Testis (tissue), 3 donors: ENCODE measurements around the gene MAT2A. TPM values are rescaled to one million over a fixed set of nuclear protein-coding genes. Genes with fewer than 3 reads are reported as not detected.

Source experiments
- DNase-seq: peaks from one replicate; pipeline ENCODE4 v3.0.0-alpha.2; 2019
- H3K27ac ChIP-seq, 2 donors: fragments of 200-600 bp; sonication (generic); one replicate each; pipeline ENCODE4 v1.5.1; 2019
- H3K27me3 ChIP-seq: fragments of 200-600 bp; sonication (generic); one replicate; pipeline ENCODE4 v1.5.1; 2019
- H3K36me3 ChIP-seq: fragments of 200-600 bp; sonication (generic); one replicate; pipeline ENCODE4 v1.5.1; 2017; ENCODE audit warnings: low read depth; ENCODE audit errors: missing control alignments
- H3K4me1 ChIP-seq: fragments of 200-600 bp; sonication (generic); one replicate; pipeline ENCODE4 v1.5.1; 2019
- H3K4me3 ChIP-seq, 2 donors: fragments of 200-600 bp; sonication (generic); one replicate each; pipeline ENCODE4 v1.5.1; 2017 to 2019
- H3K9me3 ChIP-seq: fragments of 200-600 bp; sonication (generic); one replicate; pipeline ENCODE4 v1.5.1; 2017
- POLR2A ChIP-seq: fragments of 450-650 bp; IDR thresholded peaks from one replicate; pipeline ENCODE4 v1.6.1; 2017; ENCODE audit warnings: antibody characterized with exemption, mild to moderate bottlenecking, moderate library complexity
- WGBS, 2 donors: methylation state at CpG; one replicate each; pipeline ENCODE4 v1.1.5; 2018; 5-methylcytosine and 5-hydroxymethylcytosine counted together
- intact Hi-C: fragments of 100-400 bp; cut with DNase I; formaldehyde crosslinking; loops from one replicate; pipeline ENCODE4 v1.15.1; 2023; ENCODE audit warnings: low total_unique reads
- polyA plus RNA-seq: library from polyadenylated mRNA; stranded (reverse); fragments of 350-450 nt; fragmentation: Illumina TruSeq; extraction: RNeasy Lipid Tissue Mini Kit (QIAGEN cat#74804); gene quantifications from one replicate; pipeline ENCODE4 v1.2.3, GENCODE V29; 2014; ENCODE audit warnings: low read depth, low replicate concordance; ENCODE audit not compliant: insufficient read depth
- small RNA-seq, 2 donors: library from RNA; depleted of rRNA; stranded (forward); fragments of <200 nt; gene quantifications; one replicate each; pipeline ENCODE3, GENCODE V24; 2016
- total RNA-seq, 2 donors: library from RNA; depleted of rRNA; stranded (reverse); fragments of >200 nt; gene quantifications; one replicate each; pipeline ENCODE4 v1.2.3, GENCODE V29; 2016
- TF ChIP-seq, protein P1 (sequence below), 3 experiments: fragments of 450-650 bp in 2 of 3; fragments of 200-600 bp in 1 of 3; sonication (generic) in 1 of 3; IDR thresholded peaks; one replicate each; pipeline ENCODE4 v1.5.1; 2016 to 2019; ENCODE audit warnings: antibody characterized with exemption in 3 of 3, mild to moderate bottlenecking in 2 of 3, moderate library complexity in 1 of 3

MAT2A gene
- total and polyA plus RNA-seq, 3 donors from 2014 or later, result 198 to 268 (median 219) TPM

- no peak overlapping the region for H3K4me3 ChIP-seq
- 61 to 64% methylated on average over 3 of the region's 3 CpGs for WGBS, 2 donors
- no peaks in the 10 kb centered on the region for H3K27me3 ChIP-seq
- peaks cover 45% of the 10 kb centered on the region for H3K4me1 ChIP-seq
- H3K9me3 ChIP-seq, result no peaks in the 10 kb centered on the region
- H3K27ac ChIP-seq, result no peak overlapping the region
- TF ChIP-seq POLR2A, result no peak
- TF ChIP-seq, protein P1, sequence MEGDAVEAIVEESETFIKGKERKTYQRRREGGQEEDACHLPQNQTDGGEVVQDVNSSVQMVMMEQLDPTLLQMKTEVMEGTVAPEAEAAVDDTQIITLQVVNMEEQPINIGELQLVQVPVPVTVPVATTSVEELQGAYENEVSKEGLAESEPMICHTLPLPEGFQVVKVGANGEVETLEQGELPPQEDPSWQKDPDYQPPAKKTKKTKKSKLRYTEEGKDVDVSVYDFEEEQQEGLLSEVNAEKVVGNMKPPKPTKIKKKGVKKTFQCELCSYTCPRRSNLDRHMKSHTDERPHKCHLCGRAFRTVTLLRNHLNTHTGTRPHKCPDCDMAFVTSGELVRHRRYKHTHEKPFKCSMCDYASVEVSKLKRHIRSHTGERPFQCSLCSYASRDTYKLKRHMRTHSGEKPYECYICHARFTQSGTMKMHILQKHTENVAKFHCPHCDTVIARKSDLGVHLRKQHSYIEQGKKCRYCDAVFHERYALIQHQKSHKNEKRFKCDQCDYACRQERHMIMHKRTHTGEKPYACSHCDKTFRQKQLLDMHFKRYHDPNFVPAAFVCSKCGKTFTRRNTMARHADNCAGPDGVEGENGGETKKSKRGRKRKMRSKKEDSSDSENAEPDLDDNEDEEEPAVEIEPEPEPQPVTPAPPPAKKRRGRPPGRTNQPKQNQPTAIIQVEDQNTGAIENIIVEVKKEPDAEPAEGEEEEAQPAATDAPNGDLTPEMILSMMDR (IDR thresholded peaks at IDR 0.05), result no peak
- no peak for DNase-seq
- intact Hi-C loops, result no loop called here
- H3K36me3 ChIP-seq, result no peaks in the 10 kb centered on the region
These were observed 54.1 kb downstream of the MAT2A start for GRCh38 chr2:85593023-85593422.

Small RNAs within 50 kb of the gene (small RNA-seq; reads per million reads assigned to genes)
- gene RN7SL126P, result 0 reads per million in 2 donors

Other genes with a start within 250 kb of the MAT2A start
- gene TGOLN2, start 211.2 kb upstream of the MAT2A start, total RNA-seq, result 100 to 1,000 TPM; 115 to 143 TPM
- gene TGOLN2, start 211.2 kb upstream of the MAT2A start, polyA plus RNA-seq, result 80.6 TPM
- gene RETSAT, start 184.6 kb upstream of the MAT2A start, total RNA-seq, result 10 to 100 TPM; 54.0 to 60.5 TPM
- gene RETSAT, start 184.6 kb upstream of the MAT2A start, polyA plus RNA-seq, result 49.7 TPM
- 10 to 100 TPM; 38.4 to 51.6 TPM for gene ELMOD3, start 184.4 kb upstream of the MAT2A start, total RNA-seq
- gene ELMOD3, start 184.4 kb upstream of the MAT2A start, polyA plus RNA-seq, result 26.2 TPM
- 10 to 100 TPM; 17.7 to 29.4 TPM for gene CAPG, start 128.8 kb upstream of the MAT2A start, total RNA-seq
- gene CAPG, start 128.8 kb upstream of the MAT2A start, polyA plus RNA-seq, result 74.5 TPM
- 10 to 100 TPM; 11.2 to 13.6 TPM for gene SH2D6, start 120.5 kb upstream of the MAT2A start, total RNA-seq
- 15.9 TPM for gene SH2D6, start 120.5 kb upstream of the MAT2A start, polyA plus RNA-seq
- gene GGCX, start 22.3 kb downstream of the MAT2A start, total RNA-seq, result 10 to 100 TPM; 26.8 to 31.8 TPM
- 21.1 TPM for gene GGCX, start 22.3 kb downstream of the MAT2A start, polyA plus RNA-seq
- gene VAMP8, start 38.4 kb downstream of the MAT2A start, total RNA-seq, result 10 to 100 TPM; 10.8 to 13.9 TPM
- 59.0 TPM for gene VAMP8, start 38.4 kb downstream of the MAT2A start, polyA plus RNA-seq
- 10 to 100 TPM in 1 of 2 donors, 1 to 10 TPM in 1; 4.9 to 17.5 TPM for gene VAMP5, start 45.3 kb downstream of the MAT2A start, total RNA-seq
- 36.8 TPM for gene VAMP5, start 45.3 kb downstream of the MAT2A start, polyA plus RNA-seq
- gene RNF181, start 56.6 kb downstream of the MAT2A start, total RNA-seq, result 100 to 1,000 TPM; 119 to 137 TPM
- gene RNF181, start 56.6 kb downstream of the MAT2A start, polyA plus RNA-seq, result 189 TPM
- gene TMEM150A, start 63.5 kb downstream of the MAT2A start, total RNA-seq, result 10 to 100 TPM; 33.1 to 44.0 TPM
- gene TMEM150A, start 63.5 kb downstream of the MAT2A start, polyA plus RNA-seq, result 39.3 TPM
- gene C2orf68, start 72.9 kb downstream of the MAT2A start, total RNA-seq, result 10 to 100 TPM; 22.9 to 37.6 TPM
- 55.7 TPM for gene C2orf68, start 72.9 kb downstream of the MAT2A start, polyA plus RNA-seq
- gene USP39, start 77.0 kb downstream of the MAT2A start, total RNA-seq, result 10 to 100 TPM; 74.9 to 96.8 TPM
- gene USP39, start 77.0 kb downstream of the MAT2A start, polyA plus RNA-seq, result 49.8 TPM
- gene SFTPB, start 129.0 kb downstream of the MAT2A start, total RNA-seq, result under 1 TPM in 1 of 2 donors, not detected in 1; 0.25 TPM
- gene SFTPB, start 129.0 kb downstream of the MAT2A start, polyA plus RNA-seq, result 0.36 TPM
- 1 to 10 TPM in 1 of 2 donors, under 1 TPM in 1; 0.43 to 2.6 TPM for gene GNLY, start 155.2 kb downstream of the MAT2A start, total RNA-seq
- 2.2 TPM for gene GNLY, start 155.2 kb downstream of the MAT2A start, polyA plus RNA-seq
- gene ATOH8, start 214.8 kb downstream of the MAT2A start, total RNA-seq, result 10 to 100 TPM; 14.2 to 16.8 TPM
- 13.5 TPM for gene ATOH8, start 214.8 kb downstream of the MAT2A start, polyA plus RNA-seq